HG02885 (cell line): ENCODE measurements around the gene ANP32E.

Source experiments
- ATAC-seq: cut with Tn5 transposase; IDR thresholded peaks from one replicate; pipeline ENCODE4 v1.9.1; 2021; ENCODE audit warnings: mild to moderate bottlenecking; ENCODE audit not compliant: unreplicated experiment, poor library complexity

ANP32E gene

GRCh38 chr1:150176593-150176992 lies 59.3 kb downstream of the ANP32E start:
- ATAC-seq, result no peak

DNA sequence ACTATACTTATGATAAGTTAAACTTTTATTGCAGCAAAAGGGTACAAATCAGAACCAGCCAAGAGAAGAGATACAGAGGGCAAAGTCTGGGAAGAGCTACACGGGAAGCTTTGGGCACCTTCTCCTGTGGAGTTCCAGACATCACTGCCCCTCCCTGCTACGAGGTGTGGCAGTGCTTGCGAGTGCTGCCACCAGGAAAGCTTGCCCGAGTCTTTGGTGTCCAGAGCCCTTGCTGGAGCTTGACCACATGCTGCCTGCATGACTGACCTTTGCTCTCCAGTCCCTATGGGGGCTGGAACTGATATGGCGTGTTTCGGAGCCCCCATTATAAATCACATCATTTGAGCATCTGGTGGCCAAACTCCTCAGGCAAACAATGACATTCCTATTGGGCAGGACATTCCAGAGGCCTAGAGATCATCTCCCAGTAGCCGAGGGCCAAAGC lies 62.7 kb downstream of the ANP32E start:
- ATAC-seq, result no peak

- ATAC-seq, result no peak
Measured at GRCh38 chr1:150171801-150172200, 64.1 kb downstream of the ANP32E start.

DNA sequence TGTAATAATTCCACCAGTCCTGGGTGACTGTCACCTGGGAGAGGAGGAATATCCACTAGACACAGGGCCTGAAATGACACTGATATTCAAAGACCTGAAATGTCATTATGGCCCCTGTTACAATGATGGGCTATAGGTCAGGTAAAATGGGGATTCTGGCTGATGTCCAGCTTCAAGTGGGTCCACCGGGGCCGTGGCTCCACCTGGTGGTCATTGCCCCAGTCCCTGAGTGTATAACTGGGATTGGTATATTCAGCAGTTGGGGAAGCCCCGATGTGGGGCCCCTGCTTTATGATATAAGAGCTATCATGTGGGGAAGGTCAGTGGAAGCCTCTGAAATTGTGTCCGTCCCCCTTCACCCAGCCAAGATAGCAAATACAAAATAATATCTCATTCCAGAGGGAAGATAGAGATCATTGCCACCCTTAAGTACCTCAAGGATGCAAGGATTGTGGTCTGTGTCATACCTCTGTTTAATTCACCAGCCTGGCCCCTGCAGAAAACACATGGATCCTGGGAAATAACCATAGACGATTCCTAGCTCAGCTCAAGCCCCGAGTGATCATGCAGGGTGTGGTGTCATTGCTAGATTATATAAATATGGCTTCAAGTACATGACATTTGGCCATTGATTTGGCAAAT lies 66.8 kb downstream of the ANP32E start:
- no peak for ATAC-seq
